GM23248 (cell line): Measurements from ENCODE around the gene VWA8. TPM values are rescaled to one million over a fixed set of nuclear protein-coding genes. Genes with fewer than 3 reads are reported as not detected.
"Not testable (repeated sequence)": the region's sequence is repeated elsewhere in the genome, so short reads cannot be mapped to it uniquely, and the experiment has no call there.

ENCODE experiments used
- DNase-seq: peaks from one replicate; pipeline ENCODE4 v3.0.0-alpha.2; 2015
- H2AFZ ChIP-seq: fragments of 200-600 bp; sonication (generic); 2 replicates; pipeline ENCODE4 v1.6.1; 2016; ENCODE audit warnings: antibody characterized with exemption
- H3F3A ChIP-seq: fragments of 200-600 bp; sonication (generic); 2 replicates; pipeline ENCODE4 v1.6.1; 2016; ENCODE audit warnings: mild to moderate bottlenecking, antibody characterized with exemption, mixed run types; ENCODE audit not compliant: insufficient read depth
- H3K27ac ChIP-seq: fragments of 200-600 bp; sonication (generic); 2 replicates; pipeline ENCODE4 v1.5.1; 2016; ENCODE audit warnings: mild to moderate bottlenecking
- H3K27me3 ChIP-seq: fragments of 200-600 bp; sonication (generic); replicated peaks from 2 replicates; pipeline ENCODE4 v1.6.1; 2016; ENCODE audit warnings: mild to moderate bottlenecking; ENCODE audit not compliant: insufficient read depth
- H3K36me3 ChIP-seq: fragments of 200-600 bp; sonication (generic); 2 replicates; pipeline ENCODE4 v1.6.1; 2016; ENCODE audit warnings: low read depth, mild to moderate bottlenecking
- H3K4me1 ChIP-seq: fragments of 200-600 bp; sonication (generic); 2 replicates; pipeline ENCODE4 v1.6.1; 2016; ENCODE audit warnings: mild to moderate bottlenecking; ENCODE audit not compliant: insufficient read depth
- H3K4me2 ChIP-seq: fragments of 200-600 bp; sonication (generic); one replicate; pipeline ENCODE4 v1.6.1; 2016; ENCODE audit warnings: mild to moderate bottlenecking; ENCODE audit not compliant: unreplicated experiment
- H3K4me3 ChIP-seq: fragments of 200-600 bp; sonication (generic); 2 replicates; pipeline ENCODE4 v1.5.1; 2016; ENCODE audit warnings: mild to moderate bottlenecking
- H3K79me2 ChIP-seq: fragments of 200-600 bp; sonication (generic); 2 replicates; pipeline ENCODE4 v1.6.1; 2016; ENCODE audit warnings: mild to moderate bottlenecking; ENCODE audit not compliant: insufficient read depth
- H3K9ac ChIP-seq: fragments of 200-600 bp; sonication (generic); 2 replicates; pipeline ENCODE4 v1.6.1; 2016; ENCODE audit warnings: mild to moderate bottlenecking
- H3K9me2 ChIP-seq: fragments of 200-600 bp; sonication (generic); 2 replicates; pipeline ENCODE4 v1.6.1; 2016; ENCODE audit warnings: mixed run types, mild to moderate bottlenecking, moderate library complexity; ENCODE audit not compliant: insufficient read depth
- H3K9me3 ChIP-seq: fragments of 200-600 bp; sonication (generic); one replicate; pipeline ENCODE4 v1.6.1; 2017; ENCODE audit warnings: low read depth
- H4K20me1 ChIP-seq: fragments of 200-600 bp; sonication (generic); 2 replicates; pipeline ENCODE4 v1.6.0; 2016; ENCODE audit not compliant: insufficient read depth
- EZH2 ChIP-seq: fragments of 200-600 bp; sonication (generic); IDR thresholded peaks from 2 replicates; pipeline ENCODE4 v1.6.1; 2018; ENCODE audit warnings: antibody characterized with exemption, mild to moderate bottlenecking; ENCODE audit not compliant: insufficient read depth, poor library complexity, severe bottlenecking
- EZH2phosphoT487 ChIP-seq: fragments of 200-600 bp; sonication (generic); IDR thresholded peaks from 2 replicates; pipeline ENCODE4 v1.6.1; 2018; ENCODE audit warnings: antibody characterized with exemption, moderate library complexity, mild to moderate bottlenecking, low read depth; ENCODE audit not compliant: insufficient read depth
- WGBS, 2 experiments: methylation state at CpG; one replicate each; pipeline ENCODE4 v1.1.6; 2015 to 2017; ENCODE audit warnings: low lambda C conversion rate in 2 of 2, low coverage in 1 of 2; ENCODE audit errors: missing lambda C conversion rate in 2 of 2; 5-methylcytosine and 5-hydroxymethylcytosine counted together
- in situ Hi-C: fragments of 300-500 bp; cut with MboI; formaldehyde crosslinking; loops from 2 replicates; pipeline ENCODE4 v1.15.0; 2020
- polyA plus RNA-seq: library from polyadenylated mRNA; unstranded; fragments of >200 nt; fragmentation: Nextera tagmentation; extraction: Ambion mirVana; gene quantifications from 2 replicates; pipeline ENCODE4 v1.2.1, GENCODE V29; 2016
- total RNA-seq: library from RNA; depleted of rRNA; stranded (reverse); fragments of >200 nt; shearing (Covaris generic); gene quantifications from 2 replicates; pipeline ENCODE4 v1.2.3, GENCODE V29; 2014

Gene VWA8
- total and polyA plus RNA-seq, 2 experiments from 2014 or later: 3.9 to 10.1 TPM

DNA sequence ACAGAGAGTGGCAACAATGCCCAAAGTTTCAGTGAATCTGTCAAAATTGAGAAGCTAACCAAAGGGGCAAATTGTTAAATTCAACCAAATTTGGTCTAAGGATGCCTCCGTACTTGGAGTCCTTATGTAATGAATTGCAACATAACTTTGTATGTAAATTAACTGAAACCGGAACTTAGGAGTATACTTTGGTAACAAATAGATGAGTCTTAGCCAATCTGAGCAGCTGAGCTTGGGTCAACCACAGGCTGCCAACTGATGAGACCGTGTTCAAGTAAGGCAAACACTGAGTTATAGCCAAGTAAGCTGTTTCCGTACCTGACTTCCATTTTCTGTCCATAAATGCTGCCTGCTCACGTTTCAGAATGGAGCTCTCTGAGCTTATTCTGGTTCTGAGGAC lies 5.3 kb downstream of the VWA8 start:
- Histone ChIP-seq H3K36me3 (no peaks in the 10 kb centered on the region), H3K9me3 (no peaks in the 10 kb centered on the region), H3K4me3 (no peak overlapping the region), H3K4me1 (no peaks in the 10 kb centered on the region), H3F3A (peaks cover 7% of the 10 kb centered on the region; the same call in 1 of the 2 replicates), H3K4me2 (no peak overlapping the region), H3K27ac (no peak overlapping the region), H3K9me2 (no peaks in the 10 kb centered on the region), H2AFZ (no peak overlapping the region), H3K79me2 (peaks cover 90% of the 10 kb centered on the region), H3K27me3 (no peaks in the 10 kb centered on the region), H3K9ac (no peak overlapping the region), H4K20me1 (no peaks in the 10 kb centered on the region)
- TF ChIP-seq EZH2: no peak
- no peak for TF ChIP-seq EZH2phosphoT487
- no peak for DNase-seq
- WGBS, 2 experiments: 89 to 96% methylated on average over 5 of the region's 5 CpGs
- in situ Hi-C loops: no loop called here

DNA sequence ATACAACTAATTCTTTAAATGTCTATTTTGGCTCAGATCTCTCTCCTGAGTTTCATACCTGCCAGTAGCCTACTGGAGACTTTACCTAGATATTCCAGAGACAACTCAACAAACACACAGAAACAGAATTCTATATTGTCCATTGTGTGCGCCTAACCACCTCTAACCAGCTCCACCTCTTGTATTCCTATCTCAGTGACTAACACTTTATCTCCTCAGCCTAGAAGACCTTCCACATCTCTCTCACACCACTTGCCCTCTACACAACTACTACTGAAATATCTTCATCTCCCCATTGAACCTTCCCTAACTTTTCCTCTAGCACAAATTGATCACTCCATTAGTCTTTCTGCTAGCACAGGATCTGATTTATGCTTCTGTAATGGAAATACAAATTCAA lies 6.7 kb downstream of the VWA8 start:
- no peak overlapping the region for H2AFZ ChIP-seq
- TF ChIP-seq EZH2phosphoT487: no peak

DNA sequence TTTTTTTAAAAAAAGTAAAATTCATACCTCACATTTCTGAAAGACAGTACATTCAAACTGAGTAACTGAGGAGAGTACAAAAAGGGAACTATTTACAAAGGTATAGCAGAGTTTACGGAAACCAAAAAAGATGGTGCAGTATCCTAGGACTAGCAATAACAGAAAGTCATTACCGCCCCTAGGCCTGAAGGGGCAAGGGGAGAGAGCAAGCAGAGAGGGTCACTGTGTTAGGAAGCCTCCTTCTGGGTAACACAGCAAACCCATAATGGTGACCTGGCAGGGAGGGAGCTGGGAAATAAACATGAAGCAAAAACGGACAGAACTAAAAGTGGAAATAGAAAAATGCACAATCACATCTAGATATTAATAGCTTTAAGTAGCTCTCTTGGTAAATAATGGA lies 8.2 kb downstream of the VWA8 start:
- Histone ChIP-seq H3K4me1 (no peaks in the 10 kb centered on the region), H3K9ac (no peak overlapping the region), H2AFZ (no peak overlapping the region), H3F3A (no peaks in the 10 kb centered on the region), H3K9me2 (no peaks in the 10 kb centered on the region), H4K20me1 (no peaks in the 10 kb centered on the region), H3K79me2 (peaks cover 65% of the 10 kb centered on the region), H3K27ac (no peak overlapping the region), H3K36me3 (no peaks in the 10 kb centered on the region), H3K27me3 (no peaks in the 10 kb centered on the region), H3K9me3 (no peaks in the 10 kb centered on the region), H3K4me3 (no peak overlapping the region), H3K4me2 (no peak overlapping the region)
- DNase-seq: no peak
- 76 to 81% methylated on average over 3 of the region's 3 CpGs for WGBS, 2 experiments
- in situ Hi-C loops: no loop called here
- TF ChIP-seq EZH2phosphoT487 (no peak), EZH2 (no peak)

More for the DNA sequence above, 6.7 kb downstream of the VWA8 start:
- Histone ChIP-seq H3K9me3 (no peaks in the 10 kb centered on the region), H3K4me3 (no peak overlapping the region), H3F3A (no peaks in the 10 kb centered on the region), H3K4me2 (no peak overlapping the region), H3K36me3 (no peaks in the 10 kb centered on the region), H3K27ac (no peak overlapping the region), H4K20me1 (no peaks in the 10 kb centered on the region), H3K9ac (no peak overlapping the region), H3K79me2 (peaks cover 80% of the 10 kb centered on the region), H3K9me2 (no peaks in the 10 kb centered on the region), H3K27me3 (no peaks in the 10 kb centered on the region), H3K4me1 (no peaks in the 10 kb centered on the region)
- 97 to 100% methylated on average over 1 of the region's 1 CpG for WGBS, 2 experiments
- DNase-seq: no peak
- in situ Hi-C loops: no loop called here

DNA sequence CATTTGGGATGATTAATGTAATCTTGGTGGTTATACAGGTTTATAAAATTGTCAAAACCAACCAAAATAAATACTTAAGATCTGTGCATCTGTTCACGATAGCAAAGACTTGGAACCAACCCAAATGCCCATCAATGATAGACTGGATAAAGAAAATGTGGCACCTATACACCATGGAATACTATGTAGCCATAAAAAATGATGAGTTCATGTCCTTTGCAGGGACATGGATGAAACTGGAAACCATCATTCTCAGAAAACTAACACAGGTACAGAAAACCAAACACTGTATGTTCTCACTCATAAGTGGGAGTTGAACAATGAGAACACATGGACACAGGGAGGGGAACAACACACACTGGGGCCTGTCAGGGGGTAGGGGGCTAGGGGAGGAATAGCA lies 11.8 kb downstream of the VWA8 start:
- H4K20me1 ChIP-seq, H2AFZ ChIP-seq, H3K9me3 ChIP-seq, H3K9me2 ChIP-seq, DNase-seq, H3K36me3 ChIP-seq, H3K4me2 ChIP-seq, H3K9ac ChIP-seq, H3K27ac ChIP-seq, H3K4me1 ChIP-seq, in situ Hi-C loops, H3K27me3 ChIP-seq, H3F3A ChIP-seq, H3K4me3 ChIP-seq: not testable (repeated sequence)
- WGBS, 2 experiments: 97 to 100% methylated on average over 1 of the region's 1 CpG
- peaks cover 36% of the 10 kb centered on the region; the same call in 1 of the 2 replicates for H3K79me2 ChIP-seq

DNA sequence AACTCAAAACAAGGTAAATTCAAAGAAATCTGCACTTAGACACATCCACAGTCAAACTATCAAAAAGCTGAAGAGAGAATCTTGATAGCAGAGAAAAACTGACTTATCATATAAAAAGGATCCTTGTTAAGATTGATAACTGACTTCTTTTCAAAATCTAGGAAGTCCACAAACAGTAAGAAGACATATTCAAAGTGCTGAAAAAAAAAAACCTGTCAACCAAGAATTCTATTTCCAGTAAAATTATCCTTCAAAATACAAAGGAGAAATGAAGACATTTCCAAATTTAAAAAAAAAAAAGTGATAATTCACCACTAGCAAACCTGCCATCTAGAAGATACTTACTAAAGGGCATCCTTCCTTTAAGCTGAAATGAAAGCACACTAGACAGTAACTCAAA lies 15.0 kb downstream of the VWA8 start:
- no peaks in the 10 kb centered on the region for H3K9me2 ChIP-seq
- H3K27me3 ChIP-seq: no peaks in the 10 kb centered on the region
- no peaks in the 10 kb centered on the region for H3K9me3 ChIP-seq
- H2AFZ ChIP-seq: no peak overlapping the region
- in situ Hi-C loops: no loop called here
- H3K27ac ChIP-seq: no peak overlapping the region
- no peaks in the 10 kb centered on the region for H3F3A ChIP-seq
- H4K20me1 ChIP-seq: no peaks in the 10 kb centered on the region
- no peaks in the 10 kb centered on the region for H3K36me3 ChIP-seq
- TF ChIP-seq EZH2phosphoT487: no peak
- no peak for TF ChIP-seq EZH2
- H3K79me2 ChIP-seq: 0 out of 2 replicates have a peak, but pooled peaks cover 16% of the 10 kb centered on the region
- DNase-seq: no peak
- H3K4me1 ChIP-seq: no peaks in the 10 kb centered on the region
- H3K4me2 ChIP-seq: no peak overlapping the region
- no peak overlapping the region for H3K4me3 ChIP-seq
- H3K9ac ChIP-seq: no peak overlapping the region
